Activated CD8-positive, alpha-beta memory T cell treated with anti-CD3 and anti-CD28 coated beads for 4 hours (primary cell): ENCODE measurements around the gene MSH3.

Experiments used
- DNase-seq, 2 donors: peaks; one replicate each; pipeline ENCODE4 v3.0.0-alpha.2; 2020; ENCODE audit warnings: low read depth in 2 of 2

The MSH3 gene

GRCh38 chr5:80654391-80655230 is at the start of gene MSH3, which contains the start of gene DHFR:
TSS of gene MSH3 (plus strand) at chr5:80654652. CDS start at chr5:80654728, 76 bp downstream.
TSS of gene DHFR (minus strand) at chr5:80654983. CDS start at chr5:80654489, 494 bp downstream.
- peak; percentile 72 to 80 for DNase-seq

GRCh38 chr5:80607343-80607742 is 47.1 kb upstream of the MSH3 start:
- no peak for DNase-seq

- DNase-seq: no peak
Measured at GRCh38 chr5:80607832-80608231, 46.6 kb upstream of the MSH3 start.

- no peak for DNase-seq
Measured at GRCh38 chr5:80608731-80609130, 45.7 kb upstream of the MSH3 start.

- DNase-seq: no peak
Measured at GRCh38 chr5:80609692-80610091, 44.8 kb upstream of the MSH3 start.

- no peak for DNase-seq
Measured at GRCh38 chr5:80615266-80615914, 39.1 kb upstream of the MSH3 start.

- no peak for DNase-seq
Measured at GRCh38 chr5:80618438-80618837, 36.0 kb upstream of the MSH3 start.

- no peak for DNase-seq
Measured at GRCh38 chr5:80619086-80619485, 35.4 kb upstream of the MSH3 start.

GRCh38 chr5:80620211-80620610 is 34.2 kb upstream of the MSH3 start:
- DNase-seq: no peak

GRCh38 chr5:80622756-80623155 is 31.7 kb upstream of the MSH3 start:
- no peak for DNase-seq

- no peak for DNase-seq
Measured at GRCh38 chr5:80623999-80624398, 30.5 kb upstream of the MSH3 start.

- no peak for DNase-seq
Measured at GRCh38 chr5:80625230-80625629, 29.2 kb upstream of the MSH3 start.

- DNase-seq: no peak
Measured at GRCh38 chr5:80629281-80629680, 25.2 kb upstream of the MSH3 start.

- DNase-seq: no peak
Measured at GRCh38 chr5:80631278-80632259, 22.9 kb upstream of the MSH3 start.

- no peak for DNase-seq
Measured at GRCh38 chr5:80632700-80633099, 21.8 kb upstream of the MSH3 start.

GRCh38 chr5:80634193-80634592 is 20.3 kb upstream of the MSH3 start:
- no peak for DNase-seq

GRCh38 chr5:80641353-80641752 is 13.1 kb upstream of the MSH3 start:
- DNase-seq: no peak

- no peak for DNase-seq
Measured at GRCh38 chr5:80644900-80645299, 9.6 kb upstream of the MSH3 start.

- DNase-seq: no peak
Measured at GRCh38 chr5:80646926-80647325, 7.5 kb upstream of the MSH3 start.

- no peak for DNase-seq
Measured at GRCh38 chr5:80653502-80653901, 950 bp upstream of the MSH3 start.

- DNase-seq: no peak
Measured at GRCh38 chr5:80654054-80654390, 430 bp upstream of the MSH3 start.

- no peak for DNase-seq
Measured at GRCh38 chr5:80655231-80655774, 851 bp downstream of the MSH3 start.
